Neural progenitor cell (in vitro differentiated cells): ENCODE measurements around the gene SCYGR5. TPM values are rescaled to one million over a fixed set of nuclear protein-coding genes. Genes with fewer than 3 reads are reported as not detected.

Source experiments
- DNase-seq: peaks from one replicate; pipeline ENCODE4 v3.0.0-alpha.2; 2016; ENCODE audit warnings: low spot score
- H2AFZ ChIP-seq: fragments of 200-600 bp; sonication (generic); replicated peaks from 2 replicates; pipeline ENCODE4 v1.6.1; 2016; ENCODE audit warnings: antibody characterized with exemption
- H3F3A ChIP-seq: fragments of 200-600 bp; sonication (generic); 2 replicates; pipeline ENCODE4 v1.6.1; 2016; ENCODE audit warnings: antibody characterized with exemption, low read depth
- H3K27ac ChIP-seq: fragments of 200-600 bp; sonication (generic); 2 replicates; pipeline ENCODE4 v1.5.1; 2016; ENCODE audit warnings: mild to moderate bottlenecking
- H3K27me3 ChIP-seq: fragments of 200-600 bp; sonication (generic); 2 replicates; pipeline ENCODE4 v1.6.1; 2016; ENCODE audit warnings: mild to moderate bottlenecking, moderate library complexity
- H3K36me3 ChIP-seq: fragments of 200-600 bp; sonication (generic); 2 replicates; pipeline ENCODE4 v1.5.1; 2016
- H3K4me1 ChIP-seq: fragments of 200-600 bp; sonication (generic); 2 replicates; pipeline ENCODE4 v1.6.1; 2016; ENCODE audit warnings: mixed run types
- H3K4me2 ChIP-seq: fragments of 200-600 bp; sonication (generic); 2 replicates; pipeline ENCODE4 v1.6.1; 2016
- H3K4me3 ChIP-seq: fragments of 200-600 bp; sonication (generic); 2 replicates; pipeline ENCODE4 v1.5.1; 2016
- H3K79me2 ChIP-seq: fragments of 200-600 bp; sonication (generic); 2 replicates; pipeline ENCODE4 v1.6.1; 2016; ENCODE audit warnings: low read depth
- H3K9ac ChIP-seq: fragments of 200-600 bp; sonication (generic); 2 replicates; pipeline ENCODE4 v1.6.1; 2016
- H3K9me3 ChIP-seq: fragments of 200-600 bp; sonication (generic); 2 replicates; pipeline ENCODE4 v1.5.1; 2016; ENCODE audit warnings: low read depth
- H4K20me1 ChIP-seq: fragments of 200-600 bp; sonication (generic); 2 replicates; pipeline ENCODE4 v1.6.1; 2016; ENCODE audit warnings: low read depth
- H3K27ac Mint-ChIP-seq: 3 replicates; pipeline ENCODE4 v1.8.0; 2021; ENCODE audit warnings: mixed read lengths
- H3K27me3 Mint-ChIP-seq: 2 replicates; pipeline ENCODE4 v1.8.0; 2022; ENCODE audit warnings: low read depth, mild to moderate bottlenecking, inconsistent platforms, moderate library complexity, mixed read lengths; ENCODE audit not compliant: insufficient read depth
- H3K36me3 Mint-ChIP-seq: 3 replicates; pipeline ENCODE4 v1.8.0; 2021; ENCODE audit warnings: mixed read lengths
- H3K4me1 Mint-ChIP-seq: 3 replicates; pipeline ENCODE4 v1.8.0; 2021; ENCODE audit warnings: mixed read lengths
- H3K4me3 Mint-ChIP-seq: 3 replicates; pipeline ENCODE4 v1.8.0; 2021; ENCODE audit warnings: mild to moderate bottlenecking, moderate library complexity, mixed read lengths
- H3K9me3 Mint-ChIP-seq: 3 replicates; pipeline ENCODE4 v1.8.0; 2020; ENCODE audit warnings: mixed read lengths
- CTCF ChIP-seq: fragments of 200-600 bp; sonication (generic); IDR thresholded peaks from 2 replicates; pipeline ENCODE4 v1.5.1; 2017; ENCODE audit warnings: antibody characterized with exemption, mild to moderate bottlenecking
- EZH2 ChIP-seq: fragments of 200-600 bp; sonication (generic); IDR thresholded peaks from 2 replicates; pipeline ENCODE4 v1.6.1; 2017; ENCODE audit warnings: antibody characterized with exemption, mild to moderate bottlenecking, moderate library complexity
- EZH2phosphoT487 ChIP-seq: fragments of 200-600 bp; sonication (generic); IDR thresholded peaks from 2 replicates; pipeline ENCODE4 v1.6.1; 2017; ENCODE audit warnings: antibody characterized with exemption
- total RNA-seq: library from RNA; depleted of rRNA; stranded (reverse); fragments of >200 nt; gene quantifications from 2 replicates; pipeline ENCODE4 v1.2.3, GENCODE V29; 2015; ENCODE audit warnings: low replicate concordance

The SCYGR5 gene
- total RNA-seq, 1 donor from 2014 or later: not detected

- TF ChIP-seq EZH2: no peak
- TF ChIP-seq EZH2phosphoT487: no peak
- H3K79me2 ChIP-seq: no peaks in the 10 kb centered on the region
- H3K36me3 Mint-ChIP-seq: no peaks in the 10 kb centered on the region
- no peaks in the 10 kb centered on the region for H4K20me1 ChIP-seq
- H3K4me2 ChIP-seq: no peak overlapping the region
- H3K4me1 Mint-ChIP-seq: no peaks in the 10 kb centered on the region
- no peak overlapping the region for H3K27ac ChIP-seq
- no peaks in the 10 kb centered on the region for H3K9me3 ChIP-seq
- H3K27me3 Mint-ChIP-seq: peaks cover 2% of the 10 kb centered on the region
- no peaks in the 10 kb centered on the region for H3K36me3 ChIP-seq
- H3K4me3 ChIP-seq: no peak overlapping the region
- H3K4me3 Mint-ChIP-seq: no peak overlapping the region
- H3K27ac Mint-ChIP-seq: no peak overlapping the region
- H3K4me1 ChIP-seq: no peaks in the 10 kb centered on the region
- H3F3A ChIP-seq: no peaks in the 10 kb centered on the region
- H3K9me3 Mint-ChIP-seq: peaks cover 4% of the 10 kb centered on the region
- H2AFZ ChIP-seq: no peak overlapping the region
- no peak overlapping the region for H3K9ac ChIP-seq
- DNase-seq: no peak
- H3K27me3 ChIP-seq: no peaks in the 10 kb centered on the region
Measured at GRCh38 chr2:227706859-227707258, 40.3 kb downstream of the SCYGR5 start.

GRCh38 chr2:227707390-227707789 is 40.8 kb downstream of the SCYGR5 start:
- TF ChIP-seq EZH2 (no peak), EZH2phosphoT487 (no peak), CTCF (no peak)
- H3K4me3 ChIP-seq: no peak overlapping the region
- H3K4me1 ChIP-seq: no peaks in the 10 kb centered on the region
- H3K4me1 Mint-ChIP-seq: no peaks in the 10 kb centered on the region
- H3K36me3 Mint-ChIP-seq: no peaks in the 10 kb centered on the region
- H3K27ac Mint-ChIP-seq: no peak overlapping the region
- H3K9me3 ChIP-seq: no peaks in the 10 kb centered on the region
- no peak for DNase-seq
- H4K20me1 ChIP-seq: no peaks in the 10 kb centered on the region
- no peaks in the 10 kb centered on the region for H3K36me3 ChIP-seq
- H3K27me3 Mint-ChIP-seq: peaks cover 2% of the 10 kb centered on the region
- H3F3A ChIP-seq: no peaks in the 10 kb centered on the region
- H3K27ac ChIP-seq: no peak overlapping the region
- no peak overlapping the region for H3K4me3 Mint-ChIP-seq
- no peak overlapping the region for H2AFZ ChIP-seq
- H3K9me3 Mint-ChIP-seq: peaks cover 4% of the 10 kb centered on the region
- H3K4me2 ChIP-seq: no peak overlapping the region
- H3K9ac ChIP-seq: no peak overlapping the region
- H3K79me2 ChIP-seq: no peaks in the 10 kb centered on the region
- no peaks in the 10 kb centered on the region for H3K27me3 ChIP-seq

GRCh38 chr2:227710986-227711385 is 44.4 kb downstream of the SCYGR5 start:
- Histone ChIP-seq H2AFZ (no peak overlapping the region), H3K9ac (no peak overlapping the region), H3F3A (no peaks in the 10 kb centered on the region), H3K4me1 (no peaks in the 10 kb centered on the region), H3K4me2 (no peak overlapping the region), H3K27ac (no peak overlapping the region), H3K27me3 (no peaks in the 10 kb centered on the region), H3K36me3 (no peaks in the 10 kb centered on the region), H3K4me3 (no peak overlapping the region), H4K20me1 (no peaks in the 10 kb centered on the region), H3K79me2 (no peaks in the 10 kb centered on the region), H3K9me3 (no peaks in the 10 kb centered on the region)
- no peak overlapping the region for H3K4me3 Mint-ChIP-seq
- peaks cover 3% of the 10 kb centered on the region for H3K27me3 Mint-ChIP-seq
- H3K4me1 Mint-ChIP-seq: no peaks in the 10 kb centered on the region
- DNase-seq: no peak
- H3K36me3 Mint-ChIP-seq: no peaks in the 10 kb centered on the region
- no peak overlapping the region for H3K27ac Mint-ChIP-seq
- TF ChIP-seq EZH2phosphoT487 (no peak), EZH2 (no peak), CTCF (no peak)
- H3K9me3 Mint-ChIP-seq: no peaks in the 10 kb centered on the region

GRCh38 chr2:227713291-227713690 is 46.7 kb downstream of the SCYGR5 start:
- no peaks in the 10 kb centered on the region for H3K9me3 Mint-ChIP-seq
- no peak overlapping the region for H3K9ac ChIP-seq
- peaks cover 19% of the 10 kb centered on the region for H3K27me3 ChIP-seq
- H3K4me2 ChIP-seq: no peak overlapping the region
- no peak overlapping the region for H3K27ac ChIP-seq
- H3K4me1 ChIP-seq: no peaks in the 10 kb centered on the region
- H3K9me3 ChIP-seq: no peaks in the 10 kb centered on the region
- TF ChIP-seq EZH2phosphoT487 (no peak), EZH2 (no peak), CTCF (no peak)
- no peaks in the 10 kb centered on the region for H4K20me1 ChIP-seq
- H3K36me3 ChIP-seq: no peaks in the 10 kb centered on the region
- H3K36me3 Mint-ChIP-seq: no peaks in the 10 kb centered on the region
- no peaks in the 10 kb centered on the region for H3K79me2 ChIP-seq
- H3F3A ChIP-seq: peaks cover 10% of the 10 kb centered on the region
- H3K4me3 ChIP-seq: no peak overlapping the region
- H2AFZ ChIP-seq: no peak overlapping the region
- no peak overlapping the region for H3K4me3 Mint-ChIP-seq
- H3K27ac Mint-ChIP-seq: no peak overlapping the region
- peaks cover 9% of the 10 kb centered on the region for H3K27me3 Mint-ChIP-seq
- DNase-seq: no peak
- peaks cover 3% of the 10 kb centered on the region for H3K4me1 Mint-ChIP-seq
